HG03064 (cell line): ENCODE data around the gene LRBA.
A peak's percentile ranks its signal among the peaks of the same experiment; 100 is the strongest.
"Not testable (repeated sequence)": the region's sequence is repeated elsewhere in the genome, so short reads cannot be mapped to it uniquely, and the experiment has no call there.

ENCODE experiments used
- ATAC-seq: cut with Tn5 transposase; IDR thresholded peaks from one replicate; pipeline ENCODE4 v1.9.1; 2021; ENCODE audit warnings: low read depth; ENCODE audit not compliant: unreplicated experiment

The LRBA gene

DNA sequence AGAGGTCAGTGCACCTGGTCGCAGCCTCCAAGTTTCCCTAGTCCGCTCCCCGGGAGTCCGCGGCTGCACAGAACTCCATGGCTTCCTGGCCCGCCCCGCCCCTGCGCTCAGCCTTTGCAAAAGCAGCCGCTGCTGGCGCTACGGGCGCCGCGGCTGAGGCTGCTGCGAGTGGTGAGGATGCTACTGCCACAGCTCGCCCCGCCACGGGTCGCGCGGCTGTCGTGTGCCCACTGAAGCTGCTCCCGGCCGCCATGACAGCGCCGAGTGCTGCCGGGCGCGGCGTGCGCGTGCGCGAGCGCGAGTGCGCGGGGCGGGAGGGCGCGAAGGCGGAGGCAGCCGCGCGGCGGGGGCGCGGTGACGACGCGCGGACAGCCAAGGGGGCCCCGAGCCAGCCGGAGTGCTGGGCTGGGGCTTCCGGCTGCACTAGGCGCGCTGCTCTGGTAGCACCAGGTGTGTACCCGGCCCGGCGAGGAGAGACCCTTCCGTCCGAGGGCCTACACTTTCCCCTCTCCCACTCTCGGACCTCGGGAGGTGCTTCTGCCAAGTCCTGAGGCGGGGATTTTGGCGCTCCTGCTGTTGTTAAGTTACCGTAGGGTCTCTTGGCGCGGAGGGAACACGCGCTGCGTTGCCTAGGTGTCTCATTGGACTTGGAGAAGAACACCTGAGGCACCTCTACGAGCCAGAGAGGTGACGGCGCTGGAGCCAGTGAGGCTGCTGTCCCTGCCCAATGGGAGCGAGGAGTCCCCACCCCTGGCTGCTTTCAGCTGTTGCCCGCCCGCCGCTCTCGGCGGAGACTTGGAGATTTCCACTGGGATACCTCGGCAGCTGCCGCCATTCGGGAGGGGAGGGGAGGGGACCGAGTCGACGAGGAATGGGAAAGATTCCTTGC is 619 bp upstream of the LRBA start:
- ATAC-seq = peak; percentile 72

DNA sequence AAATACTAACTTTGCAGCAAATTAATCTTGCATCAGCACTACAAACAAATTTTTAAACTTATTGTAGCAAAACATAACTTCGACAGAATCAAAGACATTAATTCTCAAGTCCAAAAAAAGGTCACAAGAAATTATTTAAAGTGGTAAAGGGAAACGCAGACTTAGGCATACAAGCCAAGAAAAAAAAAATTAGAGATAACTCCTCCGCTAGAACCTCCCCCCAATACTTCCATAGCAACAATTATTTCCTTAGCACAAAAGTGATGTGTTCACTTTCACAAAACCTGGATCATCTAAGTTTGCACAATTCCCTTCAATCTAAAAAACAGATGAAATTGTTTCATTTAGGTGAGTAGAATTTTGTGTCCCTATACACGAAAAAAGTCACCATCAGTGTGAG is 1.1 kb downstream of the LRBA start:
- no peak for ATAC-seq

DNA sequence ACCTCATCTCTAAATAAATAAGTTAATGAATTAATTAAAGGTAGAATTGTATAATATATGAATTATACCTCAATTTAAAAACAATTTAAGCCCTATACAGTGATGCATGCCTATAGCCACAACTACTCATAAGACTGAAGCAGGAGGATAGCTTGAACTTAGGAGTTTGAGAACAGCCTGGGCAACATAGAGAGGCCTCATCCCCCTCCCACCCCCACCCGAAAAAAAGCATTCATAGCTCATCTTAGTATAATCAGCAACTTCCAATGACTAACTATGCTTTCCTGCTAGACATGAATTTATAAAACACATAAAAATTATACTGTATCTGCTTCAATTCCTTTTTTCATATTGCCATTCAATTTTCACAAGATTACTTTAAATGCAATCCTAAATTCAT is 1.6 kb downstream of the LRBA start:
- ATAC-seq = no peak

DNA sequence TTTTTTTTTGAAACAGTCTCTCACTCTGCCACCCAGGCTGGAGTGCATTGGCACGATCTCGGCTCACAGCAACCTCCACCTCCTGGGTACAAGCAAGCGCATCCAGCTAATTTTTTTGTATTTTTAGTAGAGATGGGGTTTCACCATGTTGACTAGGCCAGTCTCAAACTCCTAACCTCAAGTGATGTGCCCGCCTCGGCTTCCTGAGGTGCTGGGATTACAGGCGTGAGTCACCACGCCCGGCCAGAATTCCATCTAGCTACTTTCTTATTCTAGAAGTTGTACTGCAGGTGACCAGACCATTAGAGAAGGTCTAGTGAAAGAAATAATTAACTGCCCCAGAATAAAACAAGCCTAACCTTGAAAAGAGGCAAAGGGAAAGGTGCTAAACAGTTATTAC is 2.3 kb downstream of the LRBA start:
- ATAC-seq = no peak

DNA sequence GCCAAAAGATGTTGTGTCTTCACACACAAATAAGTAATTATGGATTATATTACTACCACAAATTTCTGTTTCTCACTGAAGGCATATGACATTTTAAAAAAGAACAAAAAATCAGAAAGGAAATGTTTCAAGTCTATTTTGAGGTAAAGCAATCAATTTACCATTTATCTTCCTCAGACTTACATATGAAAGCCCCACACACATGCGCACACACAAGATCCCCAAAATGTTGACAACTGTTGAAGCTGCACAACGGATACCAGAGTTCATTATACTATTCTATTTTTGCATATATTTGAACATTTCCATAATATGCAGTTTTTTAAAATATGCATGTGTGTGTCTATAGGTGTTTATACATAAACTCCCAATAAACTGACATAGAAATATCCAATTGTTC is 2.7 kb downstream of the LRBA start:
- ATAC-seq = no peak

DNA sequence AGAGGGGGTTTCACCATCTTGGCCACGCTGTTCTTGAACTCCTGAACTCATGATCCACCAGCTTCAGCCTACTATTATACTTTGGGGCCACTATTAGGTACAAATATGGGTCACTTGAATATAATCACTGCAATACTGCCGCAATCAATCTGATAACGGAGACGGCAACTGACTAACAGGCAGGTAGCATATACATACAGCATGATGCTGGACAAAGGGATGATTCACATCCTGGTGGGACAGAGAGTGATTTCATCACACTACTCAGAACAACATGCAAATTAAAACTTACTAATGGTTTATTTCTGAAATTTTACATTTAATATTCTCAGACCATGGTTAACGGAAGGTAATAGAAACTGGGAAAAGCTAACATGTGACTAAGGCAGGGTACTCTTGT is 10.9 kb downstream of the LRBA start:
- no peak for ATAC-seq

DNA sequence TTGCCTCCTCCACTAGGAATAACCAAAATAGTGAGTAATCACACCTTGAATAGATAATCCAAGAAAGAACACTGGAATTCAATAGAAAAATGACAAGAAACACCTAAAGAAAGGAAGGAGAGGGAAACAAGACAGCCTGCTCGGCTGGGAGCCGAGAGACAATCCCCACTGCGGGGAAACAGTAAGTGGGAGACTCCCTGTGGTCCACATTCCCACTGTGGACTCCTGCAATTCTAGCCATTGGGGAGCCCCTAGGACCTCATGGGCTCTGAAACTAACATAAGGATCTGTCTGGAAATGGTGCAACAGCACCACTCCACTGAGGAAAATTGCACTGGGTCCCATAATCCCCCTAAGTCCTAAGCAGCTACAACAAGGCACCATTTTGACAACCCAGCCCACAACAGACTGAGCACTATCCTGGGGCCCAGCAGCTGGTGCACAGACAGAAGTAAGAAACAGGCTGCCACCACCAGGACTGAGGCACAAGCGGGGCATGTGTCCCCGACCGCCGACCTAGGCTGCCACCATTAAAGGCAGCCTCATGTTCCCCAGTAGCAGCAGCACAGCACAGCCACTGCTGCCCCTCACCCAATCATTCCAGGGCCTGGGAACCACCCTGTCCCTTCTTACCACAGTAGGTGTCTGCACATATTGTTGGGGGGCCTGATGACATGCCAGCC is 14.2 kb downstream of the LRBA start:
- ATAC-seq = no peak

DNA sequence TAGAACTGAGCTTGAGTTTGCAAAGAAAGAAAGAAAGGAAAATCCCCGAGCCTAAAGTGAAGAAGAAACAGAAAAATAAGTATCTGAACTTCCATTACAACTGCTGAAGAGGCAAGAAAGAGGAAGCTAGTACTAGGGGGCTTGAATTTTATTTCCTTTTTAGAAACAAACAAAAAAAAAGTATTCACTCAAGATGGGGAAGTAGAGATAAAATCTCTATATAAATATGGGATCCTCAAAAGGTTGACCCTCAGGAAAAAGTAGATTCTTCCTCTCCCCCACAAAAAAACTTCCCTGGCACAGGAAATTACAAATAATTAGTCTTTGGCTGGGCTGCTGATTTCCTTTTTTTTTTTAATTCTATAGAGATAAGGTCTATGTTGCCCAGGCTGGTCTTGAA is 16.0 kb downstream of the LRBA start:
- no peak for ATAC-seq

DNA sequence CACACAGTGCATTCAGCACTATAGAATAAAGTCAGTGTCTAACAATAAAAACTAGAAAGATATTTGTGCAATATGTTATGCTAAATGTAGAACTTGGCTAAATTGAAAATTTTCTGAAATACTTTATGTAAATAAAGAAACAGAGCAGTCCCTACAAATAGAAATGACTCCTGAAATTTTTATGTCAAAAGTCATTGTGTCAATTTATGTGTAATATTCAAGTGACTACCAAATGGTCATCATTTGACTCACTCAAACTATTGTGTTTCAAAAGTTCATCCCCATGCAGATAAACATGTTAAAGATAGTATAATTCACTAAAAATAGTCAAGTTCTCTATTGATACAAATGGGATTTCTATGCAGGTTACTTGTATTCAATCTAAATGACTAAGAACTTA is 17.9 kb downstream of the LRBA start:
- ATAC-seq = no peak

DNA sequence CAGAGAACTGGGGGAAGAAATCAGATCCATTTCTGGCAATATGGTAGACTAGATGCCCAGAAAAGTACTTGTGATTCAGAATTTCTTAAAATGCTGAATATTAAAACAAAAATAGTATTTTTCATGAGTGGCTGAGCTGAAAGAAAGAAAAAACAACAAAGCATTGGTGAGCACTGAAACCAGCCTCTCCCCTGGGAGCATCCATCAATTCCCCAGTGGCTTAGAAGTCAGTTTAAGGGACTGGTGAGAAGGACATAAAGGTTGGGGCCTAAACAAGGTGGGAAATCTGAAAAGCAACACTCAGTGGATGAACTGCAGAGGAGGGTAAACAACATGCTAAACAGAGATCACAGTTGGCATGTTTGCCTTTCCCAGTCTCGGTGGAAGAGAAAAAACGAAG is 20.4 kb downstream of the LRBA start:
- no peak for ATAC-seq

DNA sequence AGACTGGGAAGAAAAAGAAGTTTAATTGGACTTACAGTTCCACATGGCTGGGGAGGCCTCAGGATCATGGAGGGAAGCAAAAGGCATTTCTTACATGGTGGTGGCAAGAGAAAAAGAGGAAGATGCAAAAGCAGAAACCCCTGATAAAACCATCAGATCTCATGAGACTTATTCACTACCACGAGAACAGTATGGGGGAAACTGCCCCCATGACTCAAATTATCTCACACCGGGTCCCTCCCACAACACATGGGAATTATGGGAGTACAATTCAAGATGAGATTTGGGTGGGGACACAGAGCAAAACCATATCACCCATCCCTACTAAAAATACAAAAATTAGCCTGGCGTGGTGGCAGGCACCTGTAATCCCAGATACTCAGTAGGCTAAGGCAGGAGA is 21.5 kb downstream of the LRBA start:
- not testable (repeated sequence) for ATAC-seq

DNA sequence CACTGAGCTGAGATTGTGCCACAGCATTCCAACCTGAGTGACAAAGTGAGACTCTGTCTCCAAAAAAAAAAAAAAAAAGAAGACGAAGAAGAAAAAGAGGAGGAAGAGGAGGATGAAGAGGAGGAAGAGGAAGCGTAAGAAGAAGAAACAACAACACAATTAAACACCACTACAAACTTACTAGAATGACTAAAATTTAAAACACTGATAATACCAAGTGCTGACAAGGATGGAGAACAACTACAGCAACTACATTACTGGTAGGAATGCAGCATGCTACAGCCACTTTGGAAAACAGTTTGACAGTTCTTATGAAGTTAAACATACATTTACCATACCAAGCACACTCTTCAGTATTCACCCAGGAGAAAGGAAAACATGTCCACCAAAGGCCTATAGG is 24.1 kb downstream of the LRBA start:
- no peak for ATAC-seq

DNA sequence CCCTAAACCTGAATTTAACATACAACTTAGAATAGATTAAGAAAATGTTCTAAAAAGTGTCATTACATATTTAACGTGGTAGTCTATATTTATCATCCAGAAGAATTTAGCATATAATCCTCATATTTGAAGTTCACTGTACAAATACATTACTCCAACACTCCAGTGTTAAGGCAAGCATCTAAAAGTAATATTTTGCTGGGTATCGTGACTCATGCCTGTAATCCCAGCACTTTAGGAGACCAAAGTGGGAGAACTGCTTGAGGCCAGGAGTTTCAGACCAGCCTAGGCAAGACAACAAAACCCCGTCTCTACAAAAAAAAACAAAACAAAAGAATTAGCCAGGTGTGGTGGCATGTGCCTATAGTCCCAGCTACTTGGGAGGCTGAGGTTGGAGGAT is 24.8 kb downstream of the LRBA start:
- no peak for ATAC-seq

DNA sequence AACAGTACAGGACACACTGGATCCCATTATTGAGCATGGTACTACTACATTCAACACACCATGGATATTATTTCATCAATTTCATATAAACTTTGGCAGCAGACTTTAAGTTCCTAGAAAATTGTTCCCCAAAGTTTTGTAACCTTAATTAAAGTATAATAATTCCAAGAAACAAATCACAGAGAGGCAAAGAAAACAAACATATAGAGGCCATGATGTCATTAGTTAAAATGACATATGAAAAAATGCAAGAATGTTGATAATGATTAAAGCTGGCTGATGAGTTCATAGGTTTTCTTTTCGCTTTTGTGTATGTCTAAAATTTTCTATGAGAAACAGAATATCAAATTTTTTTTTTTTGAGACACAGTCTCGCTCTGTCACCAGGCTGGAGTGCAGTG is 26.8 kb downstream of the LRBA start:
- no peak for ATAC-seq

DNA sequence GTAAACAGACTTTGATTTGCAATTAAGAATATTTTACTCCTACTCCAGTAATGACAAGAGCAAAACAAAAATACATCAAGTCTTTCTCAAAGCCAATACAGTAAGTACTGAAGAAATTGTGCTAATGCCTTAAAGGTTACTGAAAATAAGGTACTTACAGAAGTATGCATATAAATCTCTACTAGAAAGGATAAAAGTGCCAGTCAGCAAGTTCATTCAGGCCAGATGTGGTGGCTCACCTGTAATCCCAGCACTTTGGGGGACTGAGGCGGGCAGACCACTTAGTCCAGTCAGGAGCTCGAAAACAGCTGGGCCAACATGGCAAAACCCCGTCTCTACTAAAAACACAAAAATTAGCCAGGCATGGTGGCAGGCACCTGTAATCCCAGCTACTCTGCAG is 27.9 kb downstream of the LRBA start:
- no peak for ATAC-seq

DNA sequence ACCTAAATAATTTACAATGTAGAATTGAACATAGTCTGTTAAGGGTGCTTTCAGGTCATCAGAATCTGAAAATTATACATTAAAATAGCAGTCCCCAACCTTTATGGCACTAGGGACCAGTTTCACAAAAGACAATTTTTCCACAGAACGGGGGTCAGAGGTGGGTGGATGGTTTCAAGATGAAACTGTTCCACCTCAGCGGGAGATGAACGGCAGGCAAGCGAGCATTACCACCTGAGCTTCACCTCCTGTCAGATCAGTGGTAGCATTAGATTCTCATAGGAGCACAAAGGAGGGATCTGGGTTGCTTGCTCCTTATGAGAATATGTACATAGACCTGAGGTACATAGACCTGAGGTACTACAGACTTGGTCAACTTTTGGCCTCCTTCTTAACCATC is 29.0 kb downstream of the LRBA start:
- ATAC-seq = no peak

DNA sequence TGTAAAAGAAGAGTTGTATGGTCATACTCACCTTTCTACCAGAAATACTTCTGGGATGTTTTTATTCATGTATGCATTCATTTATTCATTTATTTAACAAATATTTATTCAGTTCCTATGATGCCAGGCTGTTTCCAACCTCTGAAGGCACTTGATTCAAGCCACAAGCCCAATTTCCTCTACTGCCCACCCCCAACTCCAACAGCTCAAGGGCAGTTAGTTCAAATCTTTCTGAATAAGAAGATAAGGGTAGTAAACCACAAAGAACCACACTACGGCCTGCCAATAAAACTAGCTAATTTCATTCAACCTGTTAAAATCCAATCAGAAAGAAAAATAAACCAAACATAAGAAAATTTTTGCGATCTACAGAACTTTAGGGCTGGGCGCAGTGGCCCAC is 31.2 kb downstream of the LRBA start:
- ATAC-seq = no peak

DNA sequence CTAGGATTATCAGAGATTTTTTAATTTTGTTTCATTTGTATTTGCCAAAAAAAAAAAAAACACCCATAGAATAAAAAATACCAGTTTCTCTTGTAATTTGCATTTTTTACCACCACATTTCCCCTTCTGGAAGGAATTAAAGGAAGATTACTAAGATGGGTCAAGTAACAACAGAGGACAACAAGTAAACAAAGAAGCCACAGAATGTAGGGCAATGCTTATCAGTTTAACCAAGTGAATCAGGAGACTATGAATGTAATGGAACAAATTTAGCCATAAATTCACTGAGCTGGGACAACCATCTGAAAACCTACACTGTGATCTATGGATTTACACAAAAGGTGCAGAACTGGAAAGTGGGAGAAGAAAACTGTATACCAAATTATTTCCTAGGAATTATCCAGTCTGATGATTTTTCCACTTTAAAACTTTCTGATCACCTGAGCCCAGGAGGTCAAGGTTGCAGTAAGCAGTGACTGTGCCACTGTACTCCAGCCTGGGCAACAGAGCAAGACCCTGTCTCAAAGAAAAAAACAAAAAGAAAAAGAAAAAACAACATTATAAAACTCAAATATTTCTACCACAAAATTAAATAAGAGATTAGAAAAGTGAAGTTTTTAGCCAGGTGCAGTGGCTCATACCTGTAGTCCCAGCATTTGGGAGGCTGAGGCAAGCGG is 32.4 kb downstream of the LRBA start:
- no peak for ATAC-seq

DNA sequence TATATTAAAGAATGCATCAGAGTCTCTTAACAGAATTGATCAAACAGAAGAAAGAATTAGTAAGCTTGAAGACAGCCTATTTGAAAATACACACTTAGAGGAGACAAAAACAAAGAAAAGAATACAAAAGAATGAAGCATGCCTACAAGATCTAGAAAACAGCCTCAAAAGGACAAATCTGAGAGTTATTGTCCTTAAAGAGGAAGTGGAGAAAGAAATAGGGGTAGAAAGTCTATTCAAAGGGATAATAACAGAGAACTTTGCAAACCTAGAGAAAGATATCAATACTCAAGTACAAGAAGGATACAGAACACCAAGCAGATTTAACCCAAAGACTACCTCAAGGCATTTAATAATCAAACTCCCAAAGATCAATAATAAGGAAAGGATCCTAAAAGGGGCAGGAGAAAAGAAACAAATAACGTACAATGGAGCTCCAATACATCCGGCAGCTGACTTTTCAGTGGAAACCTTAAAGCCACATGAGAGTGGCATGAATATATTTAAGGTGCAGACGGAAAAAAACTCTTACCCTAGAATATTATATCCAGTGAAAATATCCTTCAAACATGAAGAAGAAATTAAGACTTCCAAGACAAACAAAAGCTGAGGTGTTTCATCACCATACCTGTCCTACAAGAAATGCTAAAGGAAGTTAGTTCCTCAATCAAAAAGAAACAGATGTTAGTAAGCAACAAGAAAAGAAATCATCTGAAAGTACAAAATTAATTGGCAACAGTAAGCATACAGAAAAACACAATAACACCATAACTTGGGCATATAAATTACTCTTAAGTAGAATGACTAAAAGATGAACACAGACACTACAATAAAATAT is 36.1 kb downstream of the LRBA start:
- no peak for ATAC-seq

DNA sequence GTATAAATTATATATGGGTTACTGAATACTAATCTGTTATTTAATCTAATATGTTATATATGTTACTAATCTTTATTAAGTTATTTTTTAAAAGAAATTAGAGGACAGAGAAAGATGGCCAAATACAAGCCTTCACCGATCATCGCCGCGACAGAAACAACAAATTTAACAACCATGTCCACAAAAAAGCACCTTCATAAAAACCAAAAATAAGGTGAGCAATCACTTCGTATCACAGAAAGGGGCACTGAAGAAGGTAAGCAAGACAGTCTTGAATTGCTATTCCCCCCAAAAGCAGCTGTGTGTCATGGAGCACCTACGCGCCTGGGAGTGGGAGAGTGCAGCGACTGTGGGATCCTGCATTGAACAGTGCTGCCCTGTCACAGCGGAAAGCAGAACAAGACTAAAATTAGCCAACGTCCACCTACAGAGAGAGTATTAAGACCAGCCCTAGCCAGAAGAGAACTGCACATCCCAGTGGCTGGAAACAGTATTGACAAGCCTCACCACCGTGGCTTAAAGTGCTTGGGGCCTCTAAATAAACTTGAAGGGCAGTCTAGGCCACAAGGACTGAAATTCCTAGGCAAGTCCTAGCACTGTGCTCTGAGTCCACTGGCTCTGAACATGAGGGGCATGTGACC is 38.5 kb downstream of the LRBA start:
- ATAC-seq = no peak
